Measurements from ENCODE around the gene LGR5. TPM values are rescaled to one million over a fixed set of nuclear protein-coding genes. Genes with fewer than 3 reads are reported as not detected.

LGR5 gene
- total RNA-seq, 4 donors from 2014 or later, result 0.19 to 2.4 TPM; not detected in 2

- no peak for ATAC-seq (ENCODE audit: low FRiP score)
- no peak for DNase-seq (ENCODE audit: low spot score)
- TF ChIP-seq CTCF (IDR thresholded peaks at IDR 0.05), result no peak
These were observed 2.9 kb upstream of the LGR5 start for GRCh38 chr12:71436696-71437095.

GRCh38 chr12:71438670-71439361 lies 782 bp upstream of the LGR5 start:
- no peak for ATAC-seq (ENCODE audit: low FRiP score)
- DNase-seq (ENCODE audit: low spot score), result no peak
- TF ChIP-seq CTCF (IDR thresholded peaks at IDR 0.05), result no peak

- ATAC-seq (ENCODE audit: low FRiP score) (no peak), DNase-seq (ENCODE audit: low spot score) (no peak)
- TF ChIP-seq CTCF (IDR thresholded peaks at IDR 0.05), result no peak
These were observed 311 bp upstream of the LGR5 start for GRCh38 chr12:71439362-71439612.

GRCh38 chr12:71440345-71440762 lies 756 bp downstream of the LGR5 start:
- ATAC-seq (ENCODE audit: low FRiP score), result peak; percentile 12
- TF ChIP-seq CTCF (IDR thresholded peaks at IDR 0.05), result no peak
- no peak for DNase-seq (ENCODE audit: low spot score)

- TF ChIP-seq CTCF (IDR thresholded peaks at IDR 0.05), result no peak
- peak; percentile 42 for ATAC-seq (ENCODE audit: low FRiP score)
- DNase-seq (ENCODE audit: low spot score), result no peak
These were observed 1.5 kb downstream of the LGR5 start for GRCh38 chr12:71440763-71441748.

GRCh38 chr12:71441836-71442566 lies 2.4 kb downstream of the LGR5 start:
- no peak for TF ChIP-seq CTCF (IDR thresholded peaks at IDR 0.05)
- no peak for DNase-seq (ENCODE audit: low spot score)
- ATAC-seq (ENCODE audit: low FRiP score), result no peak

Data from omental fat pad (tissue), 4 donors.